NCI-H226 (cell line): ENCODE results near the gene FAM135A.
"Not testable (repeated sequence)": the region's sequence is repeated elsewhere in the genome, so short reads cannot be mapped to it uniquely, and the experiment has no call there.

Experiments
- DNase-seq: peaks from one replicate; pipeline ENCODE4 v3.0.0-alpha.2; 2015

FAM135A gene

DNA sequence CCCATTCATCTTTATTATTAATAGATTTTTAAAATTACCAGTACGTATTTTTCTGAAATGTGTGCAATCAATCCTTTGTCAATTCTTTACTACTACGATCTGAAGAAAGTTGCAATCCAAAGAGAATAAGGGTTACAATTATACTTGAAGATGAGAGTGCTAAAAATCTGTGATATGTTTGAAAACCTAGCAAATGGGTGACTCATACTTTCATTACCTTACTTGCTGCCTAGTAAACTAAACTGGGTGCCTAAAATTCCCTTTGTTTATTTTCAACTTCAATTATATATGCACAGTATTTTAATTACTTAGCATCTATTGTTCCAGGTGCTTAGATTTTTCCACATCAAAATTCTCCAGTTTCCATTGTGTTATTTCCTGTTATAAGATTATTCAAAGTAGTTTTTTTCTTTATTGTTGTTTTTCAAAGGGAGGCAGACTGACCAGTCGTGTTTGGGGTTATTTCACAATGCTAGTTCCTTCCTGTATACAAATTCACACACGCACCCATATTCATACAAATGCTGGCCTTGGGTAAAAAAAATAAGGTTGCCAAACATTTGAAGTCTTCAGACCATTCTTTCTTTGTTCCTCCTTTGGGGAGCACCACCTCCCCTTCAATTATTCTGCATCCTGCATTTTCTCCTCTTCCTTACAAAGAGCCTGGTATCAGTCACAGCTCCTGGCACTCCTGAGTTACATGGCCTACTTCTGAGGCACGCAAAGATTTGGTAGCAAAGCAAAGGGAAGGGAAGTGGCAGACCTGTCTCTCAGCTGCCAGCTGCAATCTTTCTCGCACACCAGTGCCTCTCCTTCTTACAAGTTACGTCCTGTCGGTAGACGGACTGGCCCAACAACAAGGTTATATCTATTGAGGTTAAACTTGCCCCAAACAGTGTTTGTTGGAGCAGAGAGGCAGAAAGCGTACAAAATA is 16.2 kb upstream of the FAM135A start:
- DNase-seq: no peak

DNA sequence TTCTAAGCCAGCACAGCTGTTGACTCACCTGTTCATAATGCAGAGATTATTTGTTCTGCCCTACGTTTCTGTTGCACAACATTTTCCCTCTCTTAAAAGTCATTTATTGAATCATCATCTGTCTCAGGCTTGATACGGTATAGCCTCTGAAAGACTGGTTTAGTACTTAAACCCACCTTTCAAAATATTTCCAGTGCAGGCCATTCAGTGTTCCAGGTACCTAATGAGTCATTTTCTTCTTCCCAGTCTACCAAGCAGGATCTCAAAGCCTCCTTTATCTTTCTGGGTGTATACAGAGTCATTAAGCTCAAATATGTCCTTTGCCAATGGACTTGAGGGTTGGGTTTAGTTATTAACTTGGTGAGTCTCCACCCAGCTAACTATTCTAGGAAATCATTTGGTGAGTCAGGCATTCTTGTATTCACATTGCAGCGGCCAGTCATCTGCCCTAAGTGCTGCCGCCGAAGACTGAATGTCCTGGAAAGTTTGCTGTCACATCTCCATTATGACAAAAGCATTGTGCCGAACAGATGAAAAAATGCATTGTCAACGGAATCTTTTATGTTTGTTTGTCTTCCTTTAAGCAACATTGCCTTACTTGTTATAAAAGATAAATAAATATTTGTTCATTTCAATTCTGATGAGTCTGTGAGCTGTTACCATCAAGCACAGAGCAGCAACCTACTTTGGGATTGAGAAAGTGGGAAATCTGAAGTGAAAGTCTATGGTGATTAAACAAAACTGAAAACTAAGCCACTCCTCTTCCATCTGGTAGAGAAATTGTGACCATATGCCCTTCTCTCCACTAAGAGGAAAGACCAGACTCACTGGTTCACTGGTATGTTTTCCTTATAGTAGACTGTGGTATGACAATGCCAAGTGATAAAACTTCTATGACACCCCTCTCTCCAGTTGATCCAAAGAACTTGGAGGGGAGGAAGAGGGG is 14.3 kb upstream of the FAM135A start:
- peak; percentile 57 for DNase-seq

DNA sequence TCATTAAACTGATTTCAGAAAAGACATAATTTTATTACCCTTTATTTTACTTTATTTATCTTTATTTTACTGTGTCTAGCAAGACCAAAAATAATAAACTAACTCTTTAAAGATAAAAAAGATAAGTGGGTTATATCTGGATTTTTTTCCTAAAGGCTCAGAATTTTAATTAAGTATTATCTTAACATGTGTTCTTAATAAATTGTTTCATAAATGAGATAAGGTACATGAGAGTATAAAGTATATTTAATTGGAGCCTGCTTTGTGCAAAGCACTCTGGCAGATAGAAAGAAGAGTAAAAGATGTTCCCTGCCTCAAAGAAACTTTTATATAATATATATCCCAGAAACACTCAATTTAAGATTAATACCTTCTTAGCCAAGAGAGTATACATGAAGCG is 8.7 kb upstream of the FAM135A start:
- no peak for DNase-seq

DNA sequence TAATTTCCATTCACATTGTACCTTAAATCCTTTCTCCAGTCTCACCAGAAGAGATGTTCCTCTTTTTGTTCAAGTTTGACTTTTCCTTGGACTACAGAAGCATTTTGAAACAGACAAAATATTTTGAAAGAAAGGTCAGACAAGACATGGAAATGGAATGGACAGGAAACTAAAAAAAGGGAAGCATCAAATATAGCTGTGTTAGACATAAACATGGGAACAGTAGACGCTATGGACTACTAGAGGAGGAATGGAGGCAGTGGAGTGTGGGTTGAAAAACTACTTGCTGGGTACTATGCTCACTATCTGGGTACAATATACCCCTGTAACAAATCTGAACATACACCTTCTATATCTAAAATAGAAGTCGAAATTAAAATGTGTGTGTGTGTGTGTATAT is 4.1 kb upstream of the FAM135A start:
- DNase-seq: no peak

DNA sequence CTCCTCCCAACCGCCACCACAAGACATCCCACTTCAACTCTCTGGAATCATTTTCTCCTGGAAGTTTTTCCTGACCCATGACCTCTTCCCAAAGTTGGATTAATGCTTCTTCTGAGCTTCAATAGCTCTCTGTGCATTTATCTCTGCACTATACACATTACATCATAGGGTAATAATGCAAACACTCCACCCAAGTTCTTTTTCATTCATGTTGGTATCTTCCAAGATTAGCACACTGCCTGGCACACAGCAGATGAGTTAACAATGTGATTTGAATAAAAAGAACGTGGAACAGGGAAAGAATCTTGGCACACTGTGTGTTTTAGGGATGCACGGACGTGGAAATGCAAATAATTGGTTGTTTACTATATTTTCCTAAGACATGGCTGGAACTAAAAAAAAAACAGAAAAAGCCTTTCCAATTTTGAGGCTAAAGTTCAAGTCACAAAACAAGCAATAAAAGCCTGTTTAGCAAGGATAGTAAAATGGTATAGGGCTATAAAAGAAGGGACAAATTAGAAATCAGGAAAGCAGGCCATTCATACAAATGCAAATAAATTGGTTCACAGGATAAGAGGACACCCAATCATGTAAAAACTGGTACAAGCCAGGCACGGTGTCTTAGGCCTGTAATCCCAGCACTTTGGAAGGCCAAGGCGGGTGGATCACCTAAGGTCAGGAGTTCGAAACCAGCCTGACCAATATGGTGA is 1.6 kb upstream of the FAM135A start:
- DNase-seq: peak; percentile 20

DNA sequence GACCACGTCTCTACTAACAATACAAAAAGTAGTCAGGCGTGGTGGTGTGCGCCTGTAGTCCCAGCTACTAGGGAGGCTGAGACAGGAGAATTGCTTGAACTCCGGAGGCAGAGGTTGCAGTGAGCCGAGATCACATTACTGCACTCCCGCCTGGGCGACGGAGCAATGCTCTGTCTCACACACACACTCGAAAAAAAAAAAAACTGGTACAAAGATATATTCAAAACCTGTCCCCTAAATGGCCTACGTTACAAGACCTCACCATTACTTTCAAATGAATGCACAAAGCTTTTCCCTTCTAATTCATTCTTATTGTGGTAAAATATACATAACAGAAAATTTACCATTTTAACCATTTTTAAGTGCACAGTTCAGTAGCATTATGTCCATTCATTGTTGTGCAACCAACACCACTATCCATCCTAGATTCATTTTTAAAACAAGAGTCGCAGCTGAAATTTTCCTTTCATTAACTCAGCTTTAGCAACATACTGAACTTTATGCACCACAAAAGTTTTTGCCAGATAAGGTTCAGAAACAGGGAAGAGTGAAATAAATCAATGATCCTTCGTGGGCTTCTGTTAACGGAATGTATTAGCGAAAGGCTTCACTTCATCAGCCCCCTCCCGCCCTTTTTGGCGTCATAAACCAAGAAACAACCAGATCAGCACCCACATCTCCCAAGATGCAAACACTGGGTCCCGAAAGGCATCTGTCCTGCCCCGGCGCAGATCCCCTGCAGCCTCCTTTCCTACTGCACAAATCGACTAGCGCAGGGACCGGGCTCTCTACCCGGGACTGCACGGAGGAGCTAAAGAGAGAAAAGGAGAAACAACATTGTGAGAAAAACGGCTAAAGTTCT is 825 bp upstream of the FAM135A start:
- no peak for DNase-seq

DNA sequence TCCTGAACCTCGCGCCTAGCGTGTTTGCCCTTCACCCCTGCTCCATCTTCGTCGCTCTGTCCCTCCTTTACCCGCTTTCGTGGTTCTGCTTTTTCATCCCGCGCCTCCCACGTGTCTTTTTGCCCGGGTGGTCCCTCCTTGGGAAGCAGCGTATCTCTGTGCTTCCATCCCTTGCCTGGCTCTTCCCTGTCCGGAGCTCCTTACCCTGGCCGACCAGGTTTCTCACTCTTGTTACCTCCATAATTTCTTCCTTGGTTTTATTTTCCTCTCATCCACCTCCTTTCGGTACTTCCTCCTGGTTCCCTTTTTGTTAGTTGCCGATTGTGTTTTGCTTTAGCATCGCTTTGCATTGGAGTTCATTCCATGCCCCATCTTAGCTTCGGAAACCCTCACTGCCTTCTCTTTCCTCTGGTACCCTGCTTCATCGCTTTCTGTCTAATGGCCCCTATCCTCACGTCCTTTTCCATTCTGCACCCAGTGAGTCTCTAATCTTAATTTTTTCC is 735 bp downstream of the FAM135A start:
- no peak for DNase-seq

DNA sequence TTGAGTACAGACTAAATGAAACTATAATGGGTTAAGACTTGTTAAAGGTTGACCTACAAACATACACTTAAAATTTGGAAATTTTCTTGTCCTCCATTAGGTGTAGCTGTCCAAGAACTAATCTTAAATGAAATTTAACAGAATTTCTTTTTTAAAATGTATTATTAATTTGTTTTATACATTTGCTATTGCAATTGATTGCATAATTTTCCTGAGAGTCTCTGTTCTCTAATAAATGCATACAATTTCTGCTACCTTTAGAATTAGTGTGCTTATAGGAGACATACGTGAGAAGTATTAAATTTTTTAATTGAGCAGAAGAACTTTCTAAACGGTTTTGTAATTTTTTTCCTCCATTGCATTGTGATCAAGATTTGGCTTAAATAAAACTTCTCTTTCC is 1.5 kb downstream of the FAM135A start:
- no peak for DNase-seq

DNA sequence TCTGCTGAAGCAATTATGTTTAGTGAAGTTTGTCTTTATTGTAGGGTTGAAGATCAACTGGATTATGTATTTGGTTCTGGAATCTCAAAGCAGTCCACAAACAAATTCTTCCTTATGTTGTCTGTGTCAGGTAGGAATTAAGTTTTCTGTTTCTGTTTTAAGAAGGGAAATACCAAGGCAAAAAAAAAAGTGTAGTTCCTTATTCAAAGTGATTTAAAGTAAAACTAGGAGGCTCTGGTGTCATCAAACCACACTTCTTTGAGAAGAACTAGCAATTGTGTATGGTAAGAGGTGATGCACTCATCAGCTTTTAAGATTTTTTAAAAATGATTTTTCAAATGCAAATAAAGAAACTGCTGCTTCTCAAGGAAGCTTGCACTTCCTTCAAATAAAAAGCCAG is 1.9 kb downstream of the FAM135A start:
- no peak for DNase-seq

DNA sequence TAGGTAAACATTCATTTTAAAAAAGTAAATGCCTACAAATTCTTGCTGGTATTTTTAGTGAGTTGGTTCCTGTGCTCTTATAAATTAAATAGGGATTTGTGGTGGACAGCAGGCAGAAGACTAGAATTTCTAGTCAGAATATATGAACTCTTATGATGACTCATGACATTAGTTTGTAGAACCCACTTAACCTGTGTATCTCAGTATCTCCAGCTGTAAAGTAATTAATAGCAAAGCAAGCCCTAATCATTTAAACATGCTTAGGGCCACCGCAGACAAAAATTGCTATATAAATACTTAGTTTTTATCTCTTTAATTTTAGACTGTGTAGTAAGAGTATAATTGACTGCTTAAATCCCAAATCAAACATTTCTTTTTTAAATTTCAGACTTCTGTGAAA is 2.4 kb downstream of the FAM135A start:
- DNase-seq: no peak

DNA sequence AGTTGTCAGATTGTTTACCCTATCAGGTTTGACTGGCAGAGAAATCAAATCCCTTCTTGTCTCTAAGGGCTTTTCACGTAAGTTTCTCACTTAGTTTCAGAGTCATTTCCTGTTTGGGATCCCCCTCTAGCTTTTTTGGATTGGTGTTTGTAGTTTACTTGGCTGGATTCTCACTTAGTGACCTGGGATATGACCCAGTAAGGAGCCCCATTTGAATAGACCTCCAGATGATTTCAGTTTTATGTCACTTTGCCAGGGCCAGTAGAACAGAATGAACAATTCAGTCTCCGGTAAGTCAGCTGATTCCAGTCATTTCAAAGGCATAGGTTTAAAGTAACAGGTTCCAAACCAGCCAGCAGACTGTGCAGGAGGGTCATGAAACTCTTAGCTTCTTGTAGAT is 8.2 kb downstream of the FAM135A start:
- no peak for DNase-seq

DNA sequence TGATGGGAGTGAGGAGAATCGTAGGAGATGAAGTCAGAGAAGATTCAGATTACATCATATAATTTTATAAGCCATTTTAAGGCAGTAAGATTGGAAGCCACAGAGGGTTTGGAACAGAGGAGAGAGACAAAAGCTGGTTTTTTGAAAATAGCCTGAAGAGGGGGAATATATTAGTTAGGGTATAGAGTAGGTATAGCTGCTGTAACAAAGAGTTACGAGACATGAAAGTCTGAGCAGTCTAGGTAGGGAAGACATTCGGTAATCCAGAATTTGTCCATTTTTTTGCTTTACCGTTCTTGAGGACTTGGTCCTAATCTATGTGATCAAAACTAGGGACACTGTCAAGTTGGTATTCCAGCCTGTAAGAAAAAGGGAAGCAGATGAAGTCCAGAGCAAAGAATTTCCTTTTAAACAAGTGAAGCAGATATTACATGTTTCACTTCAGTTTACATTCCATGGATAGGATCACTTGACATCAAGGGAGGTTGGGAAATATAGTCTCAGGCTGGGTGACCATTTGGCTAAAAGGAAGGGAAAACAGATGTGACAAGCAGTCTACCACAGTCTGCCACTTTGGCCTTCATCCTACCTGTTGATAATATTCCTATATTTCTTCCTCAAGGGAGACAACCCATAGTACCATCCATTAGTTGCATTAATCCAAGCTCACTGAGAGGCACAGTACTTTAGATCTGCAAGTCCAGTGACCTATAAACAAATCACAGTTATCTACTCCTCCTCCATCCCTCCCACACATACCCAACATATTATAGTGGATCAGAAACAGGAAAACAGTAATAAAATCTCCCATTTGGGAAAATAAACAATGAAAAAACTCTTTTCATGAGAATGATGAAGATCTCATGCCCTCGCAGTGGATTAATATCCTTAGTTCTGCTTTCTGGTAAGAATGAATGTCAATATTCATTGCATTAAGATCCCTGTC is 10.2 kb downstream of the FAM135A start:
- DNase-seq: no peak

DNA sequence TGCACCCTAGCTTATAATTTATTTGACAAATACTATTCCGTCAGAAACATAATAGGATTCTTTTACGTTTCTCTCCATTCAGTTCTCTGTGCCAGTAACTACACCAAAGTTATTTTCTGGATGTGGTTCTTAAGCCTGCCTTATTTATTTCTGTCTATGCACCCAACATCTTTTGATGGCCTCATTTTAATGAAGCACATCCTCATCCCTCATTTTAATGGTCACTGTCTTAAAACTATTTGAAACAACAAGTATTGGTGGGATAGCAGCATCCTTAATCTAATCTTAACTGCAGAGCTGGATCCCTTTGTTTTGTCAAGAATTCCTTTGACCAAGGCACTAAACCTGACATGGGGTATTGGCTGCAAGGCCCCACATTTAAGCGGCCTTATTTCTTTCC is 11.0 kb downstream of the FAM135A start:
- DNase-seq: no peak

DNA sequence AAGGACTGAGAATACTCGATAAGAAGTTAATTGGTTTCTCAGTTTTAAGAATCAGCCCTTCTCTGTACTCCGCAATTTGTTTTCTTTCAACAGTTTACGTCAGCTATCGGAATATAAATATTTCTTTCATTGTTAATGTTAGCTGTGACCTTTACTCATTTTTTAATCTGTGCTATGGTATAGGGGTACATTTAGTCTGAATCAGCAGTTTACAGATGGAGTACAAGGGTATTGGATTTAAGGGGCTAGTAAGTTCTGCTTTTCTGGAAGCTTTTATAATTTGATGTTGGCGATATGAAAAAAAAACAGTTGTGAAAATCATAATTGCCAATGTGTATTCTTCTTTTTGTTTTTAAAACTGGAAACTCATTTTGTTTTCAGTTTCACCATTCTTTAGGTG is 23.0 kb downstream of the FAM135A start:
- DNase-seq: no peak

DNA sequence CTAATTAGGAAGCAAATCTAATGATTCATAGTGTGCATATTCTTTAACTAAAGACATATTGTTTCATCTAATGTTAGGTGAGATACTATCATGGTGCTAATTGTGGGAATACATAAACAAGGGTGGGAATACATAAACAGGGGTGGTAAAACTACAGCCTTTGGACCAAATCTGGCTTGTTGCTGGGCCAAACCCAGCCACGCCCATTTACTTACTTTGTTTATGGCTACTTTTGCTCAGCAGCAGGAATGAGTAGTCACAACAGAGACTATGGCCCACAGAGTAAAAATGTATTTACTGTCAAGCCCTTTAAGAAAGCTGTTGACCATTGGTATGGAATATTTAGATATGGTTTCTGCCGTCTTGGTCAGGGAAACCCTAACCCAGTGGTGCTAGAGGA is 31.7 kb downstream of the FAM135A start:
- DNase-seq: no peak

DNA sequence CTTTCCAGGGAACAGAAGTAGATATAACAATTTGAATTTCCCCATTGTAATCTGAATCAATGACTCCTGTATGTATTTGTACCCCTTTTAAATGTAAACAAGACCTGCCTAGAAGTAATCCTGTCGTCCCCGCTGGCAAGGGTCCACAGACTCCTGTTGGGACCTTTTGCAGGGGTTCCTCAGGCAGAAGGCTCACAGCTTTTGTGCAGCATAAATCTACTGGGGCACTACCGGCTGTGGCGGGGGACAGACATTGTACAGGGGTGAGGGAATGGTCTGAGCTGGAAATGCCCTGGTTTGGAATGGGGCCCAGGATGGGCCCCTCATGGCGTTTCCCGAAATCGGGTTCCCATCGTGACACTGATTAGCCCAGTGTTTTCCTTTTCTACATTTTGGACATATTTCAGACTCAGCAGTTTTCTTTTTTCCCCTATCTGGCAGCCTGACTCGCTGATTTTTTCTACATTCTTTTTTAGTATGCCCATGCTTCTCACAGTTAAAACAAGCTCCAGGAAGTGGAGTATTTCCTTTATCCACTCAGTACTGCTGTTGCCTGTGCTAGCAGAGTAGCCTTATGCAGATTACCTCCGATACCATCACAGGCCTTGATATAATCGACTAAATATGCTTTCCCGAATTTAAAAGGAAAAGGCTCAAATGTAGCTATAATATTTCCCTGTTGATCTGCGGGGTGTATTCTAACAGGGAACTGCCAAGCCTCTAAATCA is 34.2 kb downstream of the FAM135A start:
- not testable (repeated sequence) for DNase-seq

DNA sequence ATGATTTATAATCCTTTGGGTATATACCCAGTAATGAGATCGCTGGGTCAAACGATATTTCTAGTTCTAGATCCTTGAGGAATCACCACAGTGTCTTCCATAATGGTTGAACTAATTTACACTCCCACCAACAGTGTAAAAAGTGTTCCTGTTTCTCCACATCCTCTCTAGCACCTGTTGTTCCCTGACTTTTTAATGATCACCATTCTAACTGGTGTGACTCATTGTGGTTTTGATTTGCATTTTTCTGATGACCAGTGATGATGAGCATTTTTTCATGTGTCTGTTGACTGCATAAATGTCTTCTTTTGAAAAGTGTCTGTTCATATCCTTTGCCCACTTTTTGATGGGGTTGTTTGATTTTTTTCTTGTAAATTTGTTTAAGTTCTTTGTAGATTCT is 40.6 kb downstream of the FAM135A start:
- DNase-seq: not testable (repeated sequence)

DNA sequence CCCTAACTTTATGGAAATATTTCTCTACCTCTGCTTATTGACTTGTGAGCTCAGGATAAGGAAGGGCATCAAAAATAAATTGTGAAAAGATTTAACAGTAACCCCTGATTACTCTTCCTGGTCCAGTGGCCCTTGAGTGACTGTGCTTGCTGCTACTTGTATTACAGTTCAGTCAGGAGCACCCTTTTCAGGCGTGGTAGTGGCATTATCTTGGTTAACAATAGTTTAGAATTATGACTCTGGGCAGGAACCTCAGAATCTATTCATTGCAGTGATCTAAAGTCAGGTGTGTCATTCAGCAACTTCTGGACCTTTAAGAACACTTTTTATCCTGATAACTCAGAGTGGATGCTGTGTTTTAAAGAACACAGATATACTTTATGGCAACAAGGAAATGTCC is 43.4 kb downstream of the FAM135A start:
- DNase-seq: no peak

DNA sequence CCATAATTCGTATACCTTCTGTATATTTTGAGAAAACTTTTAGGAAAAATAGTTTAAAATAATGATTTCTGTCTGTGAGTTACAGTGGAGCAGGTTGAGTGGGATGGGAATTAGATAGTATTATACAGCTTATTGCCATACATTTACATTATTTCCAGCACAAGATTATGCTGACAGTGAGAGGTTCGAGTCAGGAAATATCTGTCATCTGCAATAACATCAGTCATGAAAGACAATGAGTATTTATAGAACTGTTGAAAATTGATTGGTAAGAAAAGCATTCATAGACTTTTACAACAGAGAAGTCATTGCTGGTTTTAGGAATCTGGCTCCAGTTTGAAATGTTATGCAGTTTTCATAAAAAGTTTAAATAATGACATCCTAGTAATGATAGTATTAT is 45.9 kb downstream of the FAM135A start:
- no peak for DNase-seq

DNA sequence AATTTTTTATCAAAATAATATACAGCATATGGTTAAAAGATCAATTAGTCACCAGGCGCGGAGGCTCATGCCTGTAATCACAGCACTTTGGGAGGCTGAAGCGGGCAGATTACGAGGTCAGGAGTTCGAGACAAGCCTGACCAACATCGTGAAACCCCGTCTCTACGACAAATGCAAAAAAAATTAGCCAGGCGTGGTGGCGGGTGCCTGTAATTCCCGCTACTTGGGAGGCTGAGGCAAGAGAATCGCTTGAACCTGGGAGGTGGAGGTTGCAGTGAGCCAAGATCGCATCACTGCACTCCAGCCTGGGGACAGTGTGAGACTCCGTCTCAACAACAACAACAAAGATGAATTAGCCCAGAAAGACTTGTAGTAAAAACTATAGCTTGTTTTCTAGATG is 46.4 kb downstream of the FAM135A start:
- DNase-seq: not testable (repeated sequence)
